OCI-LY1 (cell line): Measurements from ENCODE around the gene ANKH.

ENCODE experiments used
- CTCF ChIP-seq: fragments of 200-600 bp; sonication (generic), shearing (Covaris generic); IDR thresholded peaks from 2 replicates; pipeline ENCODE4 v1.5.1; 2017; ENCODE audit warnings: mild to moderate bottlenecking, antibody characterized with exemption, low read length, moderate library complexity, mixed read lengths
- EZH2 ChIP-seq: fragments of 200-600 bp; sonication (generic), shearing (Covaris generic); IDR thresholded peaks from 2 replicates; pipeline ENCODE4 v1.8.0; 2017; ENCODE audit warnings: borderline replicate concordance, mixed run types, mild to moderate bottlenecking, antibody characterized with exemption, low read length, moderate library complexity, mixed read lengths

- TF ChIP-seq CTCF (no peak), EZH2 (no peak)
Measured at GRCh38 chr5:14687023-14687665, 184.4 kb downstream of the ANKH start.
